ENCODE data around the gene ESYT2.

ESYT2 gene

DNA sequence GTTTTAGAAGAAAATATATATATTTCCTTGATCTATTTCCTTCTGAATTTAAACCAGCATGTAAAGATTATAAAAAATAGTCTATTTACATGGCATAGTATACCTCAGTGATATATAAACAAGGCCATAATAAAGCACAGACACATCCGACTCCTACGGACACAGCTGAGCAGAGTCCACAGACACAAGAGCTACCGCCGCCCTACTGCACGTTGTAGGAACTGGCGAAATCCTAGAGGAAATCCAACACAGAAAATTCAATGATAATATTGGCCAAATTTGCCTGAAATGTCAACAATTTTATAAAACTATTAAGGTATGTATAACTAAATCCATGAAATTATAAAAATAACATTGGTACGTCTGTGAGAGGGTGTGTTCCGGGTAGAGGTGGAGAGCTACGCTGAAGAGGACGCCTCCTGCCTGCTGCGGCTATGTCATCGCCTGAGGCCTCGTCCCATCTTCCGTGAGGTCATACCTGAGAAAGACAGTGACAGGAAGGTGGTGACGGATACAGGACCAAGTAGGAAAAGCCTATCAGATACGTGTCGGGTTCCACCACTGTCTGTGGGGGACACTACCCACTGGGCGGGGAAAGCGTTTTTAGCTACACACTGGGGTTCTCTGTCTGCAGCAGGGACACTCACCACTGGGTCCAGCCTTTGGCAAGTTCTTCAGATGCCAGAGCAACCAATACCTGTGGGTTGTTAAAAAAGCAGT, 95.4 kb downstream of the ESYT2 start:
- H3K4me3 ChIP-seq (ENCODE audit: low read length): no peak overlapping the region
- H3K27ac ChIP-seq (ENCODE audit: low read length): no peak overlapping the region
- peaks cover 7% of the 10 kb centered on the region for H3K36me3 ChIP-seq (ENCODE audit: control insufficient read depth, low read depth, low read length)
- peaks cover 24% of the 10 kb centered on the region for H3K4me1 ChIP-seq (ENCODE audit: control insufficient read depth, low read depth, low read length)
- H3K9me3 ChIP-seq (ENCODE audit: control insufficient read depth, low read depth, low read length): no peaks in the 10 kb centered on the region
- no peaks in the 10 kb centered on the region for H3K27me3 ChIP-seq (ENCODE audit: control insufficient read depth, insufficient read depth, low read length)
- H3K9ac ChIP-seq (ENCODE audit: low read length): no peak overlapping the region

GRCh38 chr7:158733220-158733519, 96.1 kb downstream of the ESYT2 start:
- Histone ChIP-seq H3K4me1 (ENCODE audit: control insufficient read depth, low read depth, low read length) (peaks cover 24% of the 10 kb centered on the region), H3K36me3 (ENCODE audit: control insufficient read depth, low read depth, low read length) (no peaks in the 10 kb centered on the region), H3K4me3 (ENCODE audit: low read length) (no peak overlapping the region), H3K9me3 (ENCODE audit: control insufficient read depth, low read depth, low read length) (no peaks in the 10 kb centered on the region), H3K9ac (ENCODE audit: low read length) (no peak overlapping the region), H3K27me3 (ENCODE audit: control insufficient read depth, insufficient read depth, low read length) (no peaks in the 10 kb centered on the region), H3K27ac (ENCODE audit: low read length) (no peak overlapping the region)

DNA sequence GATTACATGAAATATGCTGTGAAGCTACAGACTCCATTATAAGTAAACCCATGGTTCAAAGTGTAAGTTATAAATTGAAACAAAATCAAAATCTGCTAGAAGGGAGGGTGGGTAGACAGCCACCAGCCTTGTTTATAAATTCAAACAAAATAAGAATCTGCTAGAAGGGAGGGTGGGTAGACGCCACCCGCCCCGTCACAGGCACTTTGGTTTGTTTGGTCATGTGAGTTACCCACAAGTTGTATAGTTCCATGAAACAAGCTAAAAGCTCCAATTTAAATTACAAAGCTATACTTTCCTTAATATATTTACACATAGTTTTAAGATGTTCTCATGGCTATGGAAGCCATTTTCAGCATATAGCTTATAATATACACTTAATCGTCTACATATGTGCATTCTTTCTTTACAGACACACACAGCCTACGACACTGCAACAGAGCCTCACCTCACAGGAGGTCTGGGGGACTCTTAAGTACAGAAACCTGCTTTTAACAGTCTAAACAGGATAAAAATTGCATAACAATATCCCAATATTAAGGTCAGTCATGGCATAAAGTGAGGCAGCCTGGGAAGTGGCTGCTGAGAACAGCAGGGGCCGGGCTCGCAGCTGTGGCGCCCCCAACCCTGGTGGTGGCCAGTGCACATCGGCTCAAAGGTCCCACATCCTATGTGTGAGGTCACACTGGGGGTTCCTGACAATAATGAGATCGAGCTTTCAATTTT, 96.7 kb downstream of the ESYT2 start:
- no peaks in the 10 kb centered on the region for H3K27me3 ChIP-seq (ENCODE audit: control insufficient read depth, insufficient read depth, low read length)
- H3K4me3 ChIP-seq (ENCODE audit: low read length): no peak overlapping the region
- peaks cover 24% of the 10 kb centered on the region for H3K4me1 ChIP-seq (ENCODE audit: control insufficient read depth, low read depth, low read length)
- no peaks in the 10 kb centered on the region for H3K36me3 ChIP-seq (ENCODE audit: control insufficient read depth, low read depth, low read length)
- H3K9me3 ChIP-seq (ENCODE audit: control insufficient read depth, low read depth, low read length): no peaks in the 10 kb centered on the region
- no peak overlapping the region for H3K27ac ChIP-seq (ENCODE audit: low read length)
- H3K9ac ChIP-seq (ENCODE audit: low read length): no peak overlapping the region

- H3K27me3 ChIP-seq (ENCODE audit: control insufficient read depth, insufficient read depth, low read length): no peaks in the 10 kb centered on the region
- H3K36me3 ChIP-seq (ENCODE audit: control insufficient read depth, low read depth, low read length): no peaks in the 10 kb centered on the region
- no peak overlapping the region for H3K27ac ChIP-seq (ENCODE audit: low read length)
- no peak overlapping the region for H3K9ac ChIP-seq (ENCODE audit: low read length)
- H3K9me3 ChIP-seq (ENCODE audit: control insufficient read depth, low read depth, low read length): no peaks in the 10 kb centered on the region
- H3K4me1 ChIP-seq (ENCODE audit: control insufficient read depth, low read depth, low read length): peaks cover 24% of the 10 kb centered on the region
- H3K4me3 ChIP-seq (ENCODE audit: low read length): no peak overlapping the region
Observed at GRCh38 chr7:158731761-158732160, 97.5 kb downstream of the ESYT2 start.

DNA sequence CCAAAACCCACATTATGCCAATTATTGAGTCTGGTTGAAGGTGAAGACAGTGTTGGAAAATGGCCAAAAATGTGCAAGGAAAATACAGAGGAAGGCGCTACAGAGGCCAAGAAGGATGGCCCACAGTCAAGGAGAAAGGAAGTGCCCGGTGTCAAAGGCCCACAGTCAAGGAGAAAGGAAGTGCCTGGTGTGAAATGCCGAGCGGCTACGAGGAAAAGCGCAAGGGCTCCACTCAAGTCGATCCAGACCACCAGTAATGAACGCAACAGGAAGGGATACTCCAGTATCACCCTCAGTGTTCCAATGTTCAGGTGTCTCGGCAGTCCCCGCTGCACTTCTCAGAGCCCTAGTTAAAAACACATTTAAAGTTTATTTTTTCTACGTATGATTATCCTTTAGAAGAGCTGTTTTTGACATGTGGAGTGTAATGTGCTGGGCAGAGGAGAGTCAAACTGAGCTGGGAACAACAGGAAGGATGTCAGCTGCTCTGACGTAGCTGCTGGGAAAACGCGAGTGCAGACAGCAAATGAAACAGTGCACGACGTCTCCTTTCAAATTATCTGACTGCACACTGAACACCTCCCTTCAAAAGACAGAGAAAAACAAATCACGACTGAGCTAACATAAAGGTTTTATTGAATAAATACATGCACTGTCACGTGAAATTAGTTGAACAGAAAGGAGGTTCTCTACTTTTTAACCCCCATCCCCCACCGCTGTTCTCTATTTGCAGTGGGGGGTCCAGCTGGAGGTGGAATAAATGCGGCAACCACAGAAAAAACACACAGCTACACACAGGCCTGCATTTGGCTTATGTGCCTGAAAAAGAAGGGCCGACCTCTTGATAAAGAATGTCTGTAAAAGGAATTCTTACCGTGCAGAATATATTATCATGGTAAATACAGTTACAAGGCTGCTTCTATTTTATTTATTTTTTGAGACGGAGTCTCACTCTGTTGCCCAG, 98.6 kb downstream of the ESYT2 start:
- Histone ChIP-seq H3K27me3 (ENCODE audit: control insufficient read depth, insufficient read depth, low read length) (no peaks in the 10 kb centered on the region), H3K9ac (ENCODE audit: low read length) (no peak overlapping the region), H3K9me3 (ENCODE audit: control insufficient read depth, low read depth, low read length) (no peaks in the 10 kb centered on the region), H3K27ac (ENCODE audit: low read length) (no peak overlapping the region), H3K4me3 (ENCODE audit: low read length) (no peak overlapping the region), H3K4me1 (ENCODE audit: control insufficient read depth, low read depth, low read length) (peaks cover 24% of the 10 kb centered on the region), H3K36me3 (ENCODE audit: control insufficient read depth, low read depth, low read length) (no peaks in the 10 kb centered on the region)

- Histone ChIP-seq H3K9ac (ENCODE audit: low read length) (no peak overlapping the region), H3K27me3 (ENCODE audit: control insufficient read depth, insufficient read depth, low read length) (no peaks in the 10 kb centered on the region), H3K4me3 (ENCODE audit: low read length) (no peak overlapping the region)
Observed at GRCh38 chr7:158729646-158730382, 99.5 kb downstream of the ESYT2 start.

GRCh38 chr7:158728911-158729645, 100.2 kb downstream of the ESYT2 start:
- Histone ChIP-seq H3K27me3 (ENCODE audit: control insufficient read depth, insufficient read depth, low read length) (no peaks in the 10 kb centered on the region), H3K27ac (ENCODE audit: low read length) (no peak overlapping the region), H3K9ac (ENCODE audit: low read length) (no peak overlapping the region), H3K9me3 (ENCODE audit: control insufficient read depth, low read depth, low read length) (no peaks in the 10 kb centered on the region), H3K4me1 (ENCODE audit: control insufficient read depth, low read depth, low read length) (peaks cover 24% of the 10 kb centered on the region), H3K4me3 (ENCODE audit: low read length) (no peak overlapping the region), H3K36me3 (ENCODE audit: control insufficient read depth, low read depth, low read length) (no peaks in the 10 kb centered on the region)

More at GRCh38 chr7:158729646-158730382, 99.5 kb downstream of the ESYT2 start:
- Histone ChIP-seq H3K9me3 (ENCODE audit: control insufficient read depth, low read depth, low read length) (no peaks in the 10 kb centered on the region), H3K27ac (ENCODE audit: low read length) (no peak overlapping the region), H3K4me1 (ENCODE audit: control insufficient read depth, low read depth, low read length) (peaks cover 24% of the 10 kb centered on the region), H3K36me3 (ENCODE audit: control insufficient read depth, low read depth, low read length) (no peaks in the 10 kb centered on the region)

GRCh38 chr7:158727690-158728089, 101.6 kb downstream of the ESYT2 start:
- no peak overlapping the region for H3K27ac ChIP-seq (ENCODE audit: low read length)
- no peaks in the 10 kb centered on the region for H3K9me3 ChIP-seq (ENCODE audit: control insufficient read depth, low read depth, low read length)
- no peaks in the 10 kb centered on the region for H3K27me3 ChIP-seq (ENCODE audit: control insufficient read depth, insufficient read depth, low read length)
- H3K4me1 ChIP-seq (ENCODE audit: control insufficient read depth, low read depth, low read length): peaks cover 19% of the 10 kb centered on the region
- H3K9ac ChIP-seq (ENCODE audit: low read length): no peak overlapping the region
- H3K4me3 ChIP-seq (ENCODE audit: low read length): no peak overlapping the region
- H3K36me3 ChIP-seq (ENCODE audit: control insufficient read depth, low read depth, low read length): no peaks in the 10 kb centered on the region

DNA sequence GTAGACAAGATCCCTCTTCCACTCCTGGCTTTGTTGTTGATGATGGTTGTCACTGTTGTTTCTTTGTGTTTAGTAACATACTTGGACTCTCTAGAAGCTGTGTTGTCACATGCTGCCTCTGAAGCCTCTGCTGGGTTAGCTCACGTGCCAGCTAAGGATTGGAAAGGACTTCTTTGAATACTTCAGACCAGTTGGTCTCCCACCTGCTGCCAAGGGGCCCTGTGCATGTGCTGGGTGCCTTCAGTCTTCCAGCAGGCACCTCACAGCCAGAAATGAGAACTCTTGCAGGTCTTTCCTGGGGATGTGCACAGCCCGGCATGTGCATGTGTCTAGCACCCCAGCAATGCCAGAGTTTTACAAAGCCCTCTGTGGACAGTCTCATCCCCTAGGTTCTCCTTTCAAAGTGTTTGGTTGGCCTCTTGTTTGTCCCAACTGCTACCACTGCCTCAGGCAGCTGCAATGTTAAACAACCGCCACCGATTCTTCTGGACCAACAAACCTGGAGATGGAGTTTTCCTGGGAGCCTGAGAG, 103.0 kb downstream of the ESYT2 start:
- no peaks in the 10 kb centered on the region for H3K27me3 ChIP-seq (ENCODE audit: control insufficient read depth, insufficient read depth, low read length)
- H3K4me3 ChIP-seq (ENCODE audit: low read length): no peak overlapping the region
- H3K9me3 ChIP-seq (ENCODE audit: control insufficient read depth, low read depth, low read length): no peaks in the 10 kb centered on the region
- H3K36me3 ChIP-seq (ENCODE audit: control insufficient read depth, low read depth, low read length): no peaks in the 10 kb centered on the region
- H3K9ac ChIP-seq (ENCODE audit: low read length): no peak overlapping the region
- H3K4me1 ChIP-seq (ENCODE audit: control insufficient read depth, low read depth, low read length): peaks cover 12% of the 10 kb centered on the region
- H3K27ac ChIP-seq (ENCODE audit: low read length): no peak overlapping the region

GRCh38 chr7:158725506-158725800, 103.9 kb downstream of the ESYT2 start:
- Histone ChIP-seq H3K9ac (ENCODE audit: low read length) (no peak overlapping the region), H3K27me3 (ENCODE audit: control insufficient read depth, insufficient read depth, low read length) (no peaks in the 10 kb centered on the region), H3K4me1 (ENCODE audit: control insufficient read depth, low read depth, low read length) (peaks cover 6% of the 10 kb centered on the region), H3K4me3 (ENCODE audit: low read length) (no peak overlapping the region), H3K9me3 (ENCODE audit: control insufficient read depth, low read depth, low read length) (no peaks in the 10 kb centered on the region), H3K27ac (ENCODE audit: low read length) (no peak overlapping the region), H3K36me3 (ENCODE audit: control insufficient read depth, low read depth, low read length) (no peaks in the 10 kb centered on the region)
